IMR-90 (cell line): ENCODE results near the gene OSMR. TPM values are rescaled to one million over a fixed set of nuclear protein-coding genes. Genes with fewer than 3 reads are reported as not detected.

Experiments used
- ATAC-seq: fragments of 200-7000 bp; cut with Tn5 transposase; 2 replicates; pipeline ENCODE4 v1.9.1; 2020; ENCODE audit warnings: low read depth, mild to moderate bottlenecking, moderate library complexity
- BruUV-seq: library from RNA; stranded (reverse); fragments of 400-500 nt; replicated peaks from 2 replicates; lab custom pipeline; 2021; lab: Mats Ljungman, UMichigan
- CTCF ChIA-PET: fragments of 300-600 bp; formaldehyde crosslinking; extraction: SDS; loops from one replicate; lab custom pipeline; 2021; ENCODE audit warnings: antibody characterized with exemption; lab: Yijun Ruan, JAX
- POLR2A ChIA-PET: fragments of 300-600 bp; sonication (Branson Sonifier 250); formaldehyde crosslinking; loops from one replicate; lab custom pipeline; 2022; ENCODE audit warnings: antibody characterized with exemption; ENCODE audit not compliant: unreplicated experiment; lab: Charles Lee
- DNase-seq: peaks from one replicate; pipeline ENCODE4 v3.0.0; 2013
- H2AFZ ChIP-seq: replicated peaks from 2 replicates; pipeline ENCODE3; 2013; ENCODE audit warnings: low read length, mild to moderate bottlenecking; ENCODE audit not compliant: poor library complexity
- H2AK5ac ChIP-seq: 2 replicates; pipeline ENCODE4 v1.6.1; 2013; ENCODE audit warnings: low read depth, low read length, inconsistent platforms
- H2AK9ac ChIP-seq: replicated peaks from 2 replicates; pipeline ENCODE3; 2013; ENCODE audit warnings: mild to moderate bottlenecking, low read depth, low read length, moderate library complexity; ENCODE audit not compliant: poor library complexity
- H2BK120ac ChIP-seq: 2 replicates; pipeline ENCODE4 v1.6.1; 2013; ENCODE audit warnings: low read depth, low read length, inconsistent platforms
- H2BK15ac ChIP-seq: 3 replicates; pipeline ENCODE4 v1.6.1; 2013; ENCODE audit warnings: low read depth, low read length, inconsistent platforms
- H2BK20ac ChIP-seq: 2 replicates; pipeline ENCODE4 v1.6.1; 2013; ENCODE audit warnings: low read depth, mild to moderate bottlenecking, inconsistent platforms, low read length, moderate library complexity
- H2BK5ac ChIP-seq: 2 replicates; pipeline ENCODE4 v1.6.1; 2013; ENCODE audit warnings: mild to moderate bottlenecking, low read depth, low read length, inconsistent platforms; ENCODE audit not compliant: poor library complexity, severe bottlenecking
- H3K14ac ChIP-seq: replicated peaks from 2 replicates; pipeline ENCODE4 v1.6.1; 2013; ENCODE audit warnings: low read depth, low read length, inconsistent platforms
- H3K18ac ChIP-seq: 2 replicates; pipeline ENCODE4 v1.6.1; 2013; ENCODE audit warnings: low read depth, low read length, control low read depth
- H3K23ac ChIP-seq: 2 replicates; pipeline ENCODE4 v1.6.1; 2013; ENCODE audit warnings: low read depth, low read length, inconsistent platforms
- H3K27ac ChIP-seq: 2 replicates; pipeline ENCODE4 v1.5.1; 2013; ENCODE audit warnings: mild to moderate bottlenecking, control low read depth, low read length; ENCODE audit not compliant: insufficient read depth
- H3K27me3 ChIP-seq: 2 replicates; pipeline ENCODE4 v1.6.1; 2013; ENCODE audit warnings: low read length; ENCODE audit not compliant: control insufficient read depth, insufficient read depth
- H3K36me3 ChIP-seq: 2 replicates; pipeline ENCODE4 v1.6.1; 2013; ENCODE audit warnings: low read length, mixed read lengths; ENCODE audit not compliant: control insufficient read depth, insufficient read depth
- H3K4ac ChIP-seq: 2 replicates; pipeline ENCODE4 v1.6.1; 2013; ENCODE audit warnings: low read depth, low read length, inconsistent platforms
- H3K4me1 ChIP-seq: 2 replicates; pipeline ENCODE4 v1.6.1; 2013; ENCODE audit warnings: low read length, mixed read lengths; ENCODE audit not compliant: control insufficient read depth, insufficient read depth
- H3K4me2 ChIP-seq: 2 replicates; pipeline ENCODE4 v1.6.1; 2013; ENCODE audit warnings: low read depth, mild to moderate bottlenecking, control low read depth, low read length, moderate library complexity
- H3K4me3 ChIP-seq: 2 replicates; pipeline ENCODE4 v1.5.1; 2013; ENCODE audit warnings: low read depth, mild to moderate bottlenecking, control low read depth, low read length, moderate library complexity; ENCODE audit not compliant: insufficient read depth
- H3K56ac ChIP-seq: 2 replicates; pipeline ENCODE4 v1.6.1; 2013; ENCODE audit warnings: low read length, inconsistent platforms; ENCODE audit not compliant: insufficient read depth; ENCODE audit errors: extremely low read depth
- H3K79me1 ChIP-seq, 2 experiments: 2 replicates each; pipeline ENCODE4 v1.6.1; 2013; ENCODE audit warnings: low read length in 2 of 2, inconsistent platforms in 1 of 2, low read depth in 1 of 2
- H3K9ac ChIP-seq: 2 replicates; pipeline ENCODE4 v1.6.1; 2013; ENCODE audit warnings: low read depth, low read length, control low read depth
- H3K9me1 ChIP-seq: 2 replicates; pipeline ENCODE4 v1.6.1; 2013; ENCODE audit warnings: low read length, inconsistent platforms; ENCODE audit not compliant: insufficient read depth
- H3K9me3 ChIP-seq: 2 replicates; pipeline ENCODE4 v1.6.1; 2013; ENCODE audit warnings: low read length; ENCODE audit not compliant: control insufficient read depth, insufficient read depth
- H4K20me1 ChIP-seq: 2 replicates; pipeline ENCODE4 v1.6.1; 2013; ENCODE audit warnings: low read length, inconsistent platforms; ENCODE audit not compliant: insufficient read depth
- H4K5ac ChIP-seq: 2 replicates; pipeline ENCODE4 v1.6.1; 2013; ENCODE audit warnings: mild to moderate bottlenecking, low read depth, low read length, control low read depth
- H4K8ac ChIP-seq, 2 experiments: 2 replicates each; pipeline ENCODE4 v1.6.1; 2013; ENCODE audit warnings: low read depth in 2 of 2, low read length in 2 of 2, control low read depth in 1 of 2, inconsistent platforms in 1 of 2
- H4K91ac ChIP-seq: 2 replicates; pipeline ENCODE4 v1.6.1; 2013; ENCODE audit warnings: low read depth, low read length, inconsistent platforms; ENCODE audit not compliant: insufficient read depth
- BHLHE40 ChIP-seq: fragments of 150-350 bp; IDR thresholded peaks from 2 replicates; pipeline ENCODE4 v1.6.1; 2016; ENCODE audit warnings: mild to moderate bottlenecking, low read depth, low read length
- FOS ChIP-seq: fragments of 150-350 bp; IDR thresholded peaks from 2 replicates; pipeline ENCODE4 v1.6.1; 2016; ENCODE audit warnings: low read depth, low read length
- NFE2L2 ChIP-seq: fragments of 150-350 bp; IDR thresholded peaks from 2 replicates; pipeline ENCODE4 v1.6.1; 2016; ENCODE audit warnings: low read depth, mild to moderate bottlenecking, low read length
- POLR2A ChIP-seq: IDR thresholded peaks from 2 replicates; pipeline ENCODE4 v1.6.1; 2012; ENCODE audit warnings: mild to moderate bottlenecking, low read depth, low read length
- WGBS, 2 experiments: methylation state at CpG; one replicate each; pipeline versions ENCODE4 v1.1.5 to v1.1.7; 2013; ENCODE audit warnings: missing lambda C conversion rate in 2 of 2; ENCODE audit not compliant: insufficient read length in 1 of 2; ENCODE audit errors: extremely low coverage in 2 of 2; 5-methylcytosine and 5-hydroxymethylcytosine counted together
- dilution Hi-C: fragments of 300-500 bp; cut with HindIII; formaldehyde crosslinking; loops from one replicate; pipeline ENCODE4 v1.14.3; 2018; ENCODE audit warnings: low sequenced_read_pairs; ENCODE audit not compliant: unreplicated experiment
- in situ Hi-C: fragments of 300-500 bp; cut with MboI; formaldehyde crosslinking; loops from 3 replicates; pipeline ENCODE4 v1.14.3; 2019; ENCODE audit warnings: low sequenced_read_pairs, inconsistent platforms, mixed read lengths
- intact Hi-C: fragments of 100-400 bp; cut with micrococcal nuclease; formaldehyde crosslinking; loops from 2 replicates; pipeline ENCODE4 v1.10.0; 2022
- polyA plus RNA-seq, 3 experiments: library from polyadenylated mRNA; depleted of rRNA; stranded (reverse); fragments of >200 nt; gene quantifications; 2 replicates each; pipeline ENCODE4 v1.2.3, GENCODE V29; 2012; ENCODE audit warnings: low replicate concordance in 1 of 3
- total RNA-seq: library from RNA; depleted of rRNA; stranded (reverse); fragments of >200 nt; gene quantifications from 2 replicates; pipeline ENCODE4 v1.2.3, GENCODE V29; 2012

Gene OSMR
- total and polyA plus RNA-seq, 2 of the 4 experiments (the other 2 are of a cell fraction), result 41.6 to 48.7 TPM

DNA sequence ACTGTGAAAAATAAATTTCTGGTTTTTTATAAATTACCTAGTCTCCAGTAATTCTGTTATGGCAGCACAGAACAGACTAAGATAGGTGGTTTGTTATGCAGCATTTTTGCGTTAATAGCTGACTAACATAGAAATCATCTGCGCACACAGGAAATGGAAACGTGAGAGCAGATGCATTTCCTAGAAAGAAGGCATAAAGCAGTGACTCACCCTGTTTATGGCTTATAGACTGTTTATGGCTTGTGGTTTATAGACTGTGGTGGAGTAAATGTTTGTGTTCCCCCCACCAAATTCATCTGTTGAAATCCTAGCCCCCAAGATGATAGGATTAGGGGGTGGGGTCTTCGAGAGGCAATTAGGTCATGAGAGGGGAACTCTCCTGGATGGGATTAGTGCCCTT, 18.3 kb upstream of the OSMR start:
- WGBS, 2 experiments, result no CpG with 5 or more reads among the region's 4 CpGs
- Histone ChIP-seq H3K27ac (no peak overlapping the region), H3K9ac (no peak overlapping the region), H2BK5ac (no peak overlapping the region), H2AK9ac (no peak overlapping the region), H3K23ac (no peak overlapping the region), H3K9me3 (peaks cover 9% of the 10 kb centered on the region), H4K8ac (no peak overlapping the region), H2BK15ac (no peak overlapping the region), H3K4ac (no peak overlapping the region), H3K27me3 (no peaks in the 10 kb centered on the region), H2BK20ac (no peak overlapping the region), H3K14ac (no peak overlapping the region), H3K36me3 (peaks cover 14% of the 10 kb centered on the region), H3K9me1 (peaks cover 12% of the 10 kb centered on the region; the same call in 1 of the 2 replicates), H2AK5ac (no peak overlapping the region), H4K91ac (peak overlapping the region; percentile 66), H4K5ac (no peak overlapping the region), H3K79me1 (peaks cover 24 to 49% of the 10 kb centered on the region in 2 experiments), H4K20me1 (peaks cover 10% of the 10 kb centered on the region), H2BK120ac (peak overlapping the region; percentile 38; the same call in 1 of the 2 replicates), H3K4me2 (no peak overlapping the region), H3K18ac (no peak overlapping the region), H2AFZ (no peak overlapping the region), H3K56ac (no peak overlapping the region), H3K4me3 (no peak overlapping the region), H3K4me1 (peaks cover 5% of the 10 kb centered on the region)
- POLR2A ChIA-PET, result interaction anchor here (0.7 kb wide), 1 partner anchor 1845 kb away, joined by 3 read pairs; no protein-coding TSS in a partner anchor
- in situ Hi-C loops, result no loop called here
- CTCF ChIA-PET, result interaction anchor here (1.2 to 1.3 kb wide), 2 partner anchors 18 to 20 kb away, joined by 3 to 4 read pairs; no protein-coding TSS in a partner anchor
- intact Hi-C loops, result no loop called here
- ATAC-seq, result peak; percentile 33
- peak; percentile 74 for DNase-seq
- BruUV-seq, result no TSS peak
- dilution Hi-C loops, result no loop called here
- TF ChIP-seq BHLHE40 (peak; percentile 76), NFE2L2 (no peak), POLR2A (no peak), FOS (peak; percentile 42; the same call in 1 of the 2 replicates)
